EL (cell line): ENCODE results near the gene OTUB2.

Experiments
- DNase-seq: peaks from one replicate; pipeline ENCODE4 v3.0.0-alpha.2; 2016

The OTUB2 gene

GRCh38 chr14:94026173-94026888 lies at the start of gene OTUB2:
Gene OTUB2 (plus strand): TSS chr14:94026340. CDS start chr14:94026538, 198 bp downstream.
- DNase-seq: peak; percentile 99

GRCh38 chr14:93976477-93977057 lies 49.6 kb upstream of the OTUB2 start, which contains the start of gene ASB2:
Gene ASB2 (minus strand): TSS chr14:93976570. CDS start chr14:93964539, 12,031 bp downstream.
- DNase-seq: no peak

GRCh38 chr14:93977171-93977570 lies 49.0 kb upstream of the OTUB2 start:
- DNase-seq: no peak

- DNase-seq: no peak
Observed at GRCh38 chr14:93977790-93978581, 48.2 kb upstream of the OTUB2 start.

- DNase-seq: no peak
Observed at GRCh38 chr14:93978735-93979134, 47.4 kb upstream of the OTUB2 start.

GRCh38 chr14:93980456-93981201 lies 45.5 kb upstream of the OTUB2 start:
- no peak for DNase-seq

- no peak for DNase-seq
Observed at GRCh38 chr14:93981316-93982229, 44.6 kb upstream of the OTUB2 start.

- DNase-seq: no peak
Observed at GRCh38 chr14:93982230-93983007, 43.7 kb upstream of the OTUB2 start.

- peak; percentile 52 for DNase-seq
Observed at GRCh38 chr14:93984070-93984469, 42.1 kb upstream of the OTUB2 start.

GRCh38 chr14:93984987-93985410 lies 41.1 kb upstream of the OTUB2 start:
- peak; percentile 86 for DNase-seq

- DNase-seq: no peak
Observed at GRCh38 chr14:93986955-93987354, 39.2 kb upstream of the OTUB2 start.

GRCh38 chr14:93987376-93987775 lies 38.8 kb upstream of the OTUB2 start:
- DNase-seq: no peak

GRCh38 chr14:93987815-93988476 lies 38.2 kb upstream of the OTUB2 start:
- no peak for DNase-seq

GRCh38 chr14:93989939-93990338 lies 36.2 kb upstream of the OTUB2 start:
- DNase-seq: no peak

- DNase-seq: no peak
Observed at GRCh38 chr14:93991212-93991611, 34.9 kb upstream of the OTUB2 start.

- no peak for DNase-seq
Observed at GRCh38 chr14:93991649-93992048, 34.5 kb upstream of the OTUB2 start.

- DNase-seq: no peak
Observed at GRCh38 chr14:93993382-93993781, 32.8 kb upstream of the OTUB2 start.

GRCh38 chr14:93994919-93995682 lies 31.0 kb upstream of the OTUB2 start:
- peak; percentile 79 for DNase-seq

- no peak for DNase-seq
Observed at GRCh38 chr14:93996130-93996695, 29.9 kb upstream of the OTUB2 start.
